ENCODE measurements around the gene PLEKHA7. TPM values are rescaled to one million over a fixed set of nuclear protein-coding genes. Genes with fewer than 3 reads are reported as not detected.

PLEKHA7 gene
- total RNA-seq, 6 experiments from 2014 or later, result 12.7 to 26.7 (median 21.5) TPM

DNA sequence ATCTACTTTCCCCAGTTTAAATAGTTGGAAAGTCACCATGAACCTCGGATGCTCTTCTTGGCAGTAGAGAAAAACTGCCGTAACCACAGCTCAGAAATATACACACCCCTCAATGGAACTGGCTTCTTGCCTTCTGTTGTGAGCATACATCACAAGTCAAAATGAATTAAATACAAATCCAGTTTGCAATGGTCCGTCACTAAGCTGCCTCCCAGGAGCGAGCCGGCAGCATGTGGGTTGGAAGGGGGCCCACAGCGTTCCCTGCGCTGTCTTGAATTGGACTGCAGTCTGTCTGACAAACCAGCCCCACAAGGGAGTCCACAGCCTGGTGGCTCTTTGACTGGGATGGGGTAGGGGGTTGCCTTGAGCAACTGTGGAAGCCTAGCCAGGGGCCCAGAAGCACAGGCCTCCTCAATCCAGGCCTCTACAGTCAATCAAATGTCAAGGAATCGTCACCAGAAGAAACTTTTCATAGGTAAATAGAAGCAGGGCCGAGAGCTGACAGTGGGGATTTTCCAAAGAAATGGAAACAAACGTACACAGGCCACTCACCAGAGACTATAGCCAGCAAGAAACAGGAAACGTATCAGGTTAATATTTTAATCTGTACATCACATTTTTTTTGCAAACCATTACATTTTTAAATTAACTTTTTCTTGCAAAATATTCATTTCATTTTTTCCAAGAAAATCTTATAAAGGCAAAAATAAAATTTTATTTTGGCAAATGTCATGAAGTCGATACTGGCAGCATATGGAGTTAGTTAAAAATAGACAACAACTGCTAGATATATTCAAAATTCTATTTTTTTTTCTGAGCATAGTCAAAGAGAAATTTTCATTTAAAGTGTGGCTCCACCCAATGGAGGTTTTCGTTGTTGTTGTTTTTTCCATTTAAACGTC is 237.3 kb downstream of the PLEKHA7 start:
- intact Hi-C loops (cut with DNase I), result no loop called here
- peaks cover 0 to 22% (median 9%) of the 10 kb centered on the region in 4 donors for H3K4me1 ChIP-seq
- no peaks in the 10 kb centered on the region for H3K9me3 ChIP-seq
- no peaks in the 10 kb centered on the region for H3K36me3 ChIP-seq
- H3K27ac ChIP-seq, result no peak overlapping the region
- H3K4me3 ChIP-seq, result no peak overlapping the region
- WGBS (ENCODE audit: insufficient coverage, low coverage, low lambda C conversion rate, missing lambda C conversion rate), result 77% methylated on average over 9 of the region's 14 CpGs
- ATAC-seq (no peak), DNase-seq (no peak)
- TF ChIP-seq CTCF (IDR thresholded peaks at IDR 0.05), result no peak
- H3K27me3 ChIP-seq, result no peaks in the 10 kb centered on the region

- DNase-seq (no peak), ATAC-seq (no peak)
- 89% methylated on average over 7 of the region's 16 CpGs for WGBS (ENCODE audit: insufficient coverage, low coverage, low lambda C conversion rate, missing lambda C conversion rate)
- H3K4me3 ChIP-seq, result no peak overlapping the region
- intact Hi-C loops (cut with DNase I), result no loop called here
- no peak for TF ChIP-seq POLR2A (IDR thresholded peaks at IDR 0.05)
- no peak for TF ChIP-seq CTCF (IDR thresholded peaks at IDR 0.05)
- H3K9me3 ChIP-seq, result no peaks in the 10 kb centered on the region
- H3K27ac ChIP-seq, result peak overlapping the region in 2 of 3 donors; percentile 48 to 79
- H3K36me3 ChIP-seq, result no peaks in the 10 kb centered on the region
- no peaks in the 10 kb centered on the region for H3K27me3 ChIP-seq
- H3K4me1 ChIP-seq, result peaks cover 0 to 22% (median 9%) of the 10 kb centered on the region in 4 donors
Measured at GRCh38 chr11:16775614-16776283, 238.5 kb downstream of the PLEKHA7 start.

GRCh38 chr11:16774936-16775613 is 239.1 kb downstream of the PLEKHA7 start:
- Histone ChIP-seq H3K36me3 (no peaks in the 10 kb centered on the region), H3K4me1 (peaks cover 0 to 22% (median 9%) of the 10 kb centered on the region in 4 donors), H3K27ac (peak overlapping the region in 2 of 3 donors; percentile 48 to 79), H3K4me3 (peak overlapping the region; percentile 3 to 34 (median 32)), H3K27me3 (no peaks in the 10 kb centered on the region), H3K9me3 (no peaks in the 10 kb centered on the region)
- intact Hi-C loops (cut with DNase I), result no loop called here
- DNase-seq, result peak in 1 of 3 donors; percentile 72
- WGBS (ENCODE audit: insufficient coverage, low coverage, low lambda C conversion rate, missing lambda C conversion rate), result 35% methylated on average over 11 of the region's 11 CpGs
- TF ChIP-seq CTCF (IDR thresholded peaks at IDR 0.05), result no peak
- peak; percentile 72 to 83 (median 81) for ATAC-seq

DNA sequence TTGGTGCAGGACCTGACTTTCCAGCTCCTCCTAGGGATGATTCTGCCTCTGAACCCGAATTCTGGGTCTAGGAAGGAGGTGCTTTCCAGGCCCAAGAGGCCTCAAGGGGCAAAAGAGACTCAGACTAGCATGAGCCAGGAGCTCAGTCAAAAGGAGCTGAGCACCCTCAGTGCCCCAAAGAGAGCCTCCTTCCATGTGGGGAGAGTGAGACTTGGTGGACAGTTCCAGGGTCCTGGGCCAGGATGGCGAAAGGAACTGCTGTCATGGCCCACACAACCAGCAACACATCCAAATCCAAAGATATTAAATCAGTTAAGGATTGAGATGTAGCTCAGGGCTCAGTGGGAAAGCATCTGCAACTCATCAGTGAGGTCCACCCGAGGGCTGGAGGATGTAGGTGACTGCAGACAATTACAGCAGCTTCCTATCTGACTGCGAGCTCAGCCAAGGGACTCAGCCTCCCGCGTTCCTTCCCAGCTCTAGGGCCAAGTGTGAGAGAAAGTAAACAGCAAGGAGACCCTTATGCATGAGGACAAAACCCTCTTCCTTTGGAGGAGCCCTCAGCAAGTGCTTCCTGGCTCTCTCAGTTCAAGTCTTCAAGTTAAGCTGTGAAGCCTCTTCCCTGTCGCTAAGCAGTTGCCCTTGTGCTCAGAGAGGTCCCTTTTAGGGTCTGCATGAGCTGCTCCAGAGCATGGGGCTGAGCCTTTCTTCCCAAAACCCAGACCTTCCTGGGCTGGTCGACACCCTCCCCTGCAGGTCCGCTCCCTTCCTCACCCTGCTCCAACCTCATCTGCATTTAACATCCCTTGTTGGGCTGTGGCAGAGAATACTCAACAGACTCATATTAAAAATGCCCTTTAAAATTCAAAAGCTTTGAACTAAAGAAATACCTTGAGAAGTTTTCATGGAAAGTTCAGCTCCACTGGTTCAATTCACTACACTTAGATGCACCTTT is 240.0 kb downstream of the PLEKHA7 start:
- Histone ChIP-seq H3K9me3 (no peaks in the 10 kb centered on the region), H3K27ac (peak overlapping the region in 1 of 3 donors; percentile 79), H3K4me3 (peak overlapping the region in 1 of 3 donors; percentile 34), H3K27me3 (no peaks in the 10 kb centered on the region), H3K4me1 (peaks cover 0 to 22% (median 9%) of the 10 kb centered on the region in 4 donors), H3K36me3 (no peaks in the 10 kb centered on the region)
- intact Hi-C loops (cut with DNase I), result no loop called here
- no peak for DNase-seq
- no peak for TF ChIP-seq POLR2A (IDR thresholded peaks at IDR 0.05)
- TF ChIP-seq CTCF (IDR thresholded peaks at IDR 0.05), result no peak
- peak in 3 of 4 donors; percentile 12 to 29 (median 15) for ATAC-seq
- WGBS (ENCODE audit: insufficient coverage, low coverage, low lambda C conversion rate, missing lambda C conversion rate), result 60% methylated on average over 3 of the region's 9 CpGs

All from right lobe of liver (tissue), 6 donors.